Astrocyte (in vitro differentiated cells and primary cell): ENCODE results near the gene MFNG. TPM values are rescaled to one million over a fixed set of nuclear protein-coding genes. Genes with fewer than 3 reads are reported as not detected.

Experiments used
- DNase-seq: peaks from one replicate; pipeline ENCODE4 v3.0.0-alpha.2; 2010; ENCODE audit warnings: low read depth
- FAIRE-seq: peaks from 2 replicates; lab custom pipeline; 2011; peaks lifted over from hg19 to GRCh38; lab: Jason Lieb, UNC
- H2AFZ ChIP-seq: 2 replicates; pipeline ENCODE4 v1.6.0; 2012; ENCODE audit warnings: low read depth, low read length, inconsistent platforms
- H3K27ac ChIP-seq: 2 replicates; pipeline ENCODE4 v1.5.1; 2011; ENCODE audit warnings: low read depth, low read length, inconsistent platforms
- H3K27me3 ChIP-seq: 2 replicates; pipeline ENCODE4 v1.6.0; 2011; ENCODE audit warnings: low read length, inconsistent platforms; ENCODE audit not compliant: insufficient read depth
- H3K36me3 ChIP-seq: 2 replicates; pipeline ENCODE4 v1.5.1; 2011; ENCODE audit warnings: low read length, inconsistent platforms; ENCODE audit not compliant: insufficient read depth
- H3K4me1 ChIP-seq: 2 replicates; pipeline ENCODE4 v1.5.1; 2011; ENCODE audit warnings: low read length, inconsistent platforms; ENCODE audit not compliant: insufficient read depth
- H3K4me2 ChIP-seq: 2 replicates; pipeline ENCODE4 v1.6.0; 2012; ENCODE audit warnings: low read length, inconsistent platforms
- H3K4me3 ChIP-seq: 2 replicates; pipeline ENCODE4 v1.5.1; 2011; ENCODE audit warnings: low read depth, mild to moderate bottlenecking, low read length, inconsistent platforms; ENCODE audit not compliant: insufficient read depth
- H3K79me2 ChIP-seq: 2 replicates; pipeline ENCODE4 v1.6.0; 2012; ENCODE audit warnings: mild to moderate bottlenecking, low read length, inconsistent platforms; ENCODE audit not compliant: insufficient read depth
- H3K9ac ChIP-seq: 2 replicates; pipeline ENCODE4 v1.6.0; 2012; ENCODE audit warnings: mild to moderate bottlenecking, low read length, inconsistent platforms
- H3K9me3 ChIP-seq: 2 replicates; pipeline ENCODE4 v1.5.1; 2012; ENCODE audit warnings: low read depth, mild to moderate bottlenecking, low read length, inconsistent platforms; ENCODE audit not compliant: insufficient read depth
- H4K20me1 ChIP-seq: 2 replicates; pipeline ENCODE4 v1.6.0; 2012; ENCODE audit warnings: low read length, inconsistent platforms; ENCODE audit not compliant: insufficient read depth
- H3K27ac Mint-ChIP-seq: one replicate; pipeline ENCODE4 v1.8.0; 2021; ENCODE audit warnings: mild to moderate bottlenecking, mixed read lengths; ENCODE audit not compliant: unreplicated experiment
- H3K27me3 Mint-ChIP-seq: one replicate; pipeline ENCODE4 v1.8.0; 2021; ENCODE audit warnings: low read depth, mixed read lengths; ENCODE audit not compliant: unreplicated experiment
- H3K36me3 Mint-ChIP-seq: one replicate; pipeline ENCODE4 v1.8.0; 2021; ENCODE audit warnings: low read depth, mixed read lengths; ENCODE audit not compliant: unreplicated experiment
- H3K4me1 Mint-ChIP-seq: one replicate; pipeline ENCODE4 v1.8.0; 2021; ENCODE audit warnings: low read depth, mixed read lengths; ENCODE audit not compliant: unreplicated experiment
- H3K4me3 Mint-ChIP-seq: one replicate; pipeline ENCODE4 v1.8.0; 2021; ENCODE audit warnings: mild to moderate bottlenecking, moderate library complexity, mixed read lengths; ENCODE audit not compliant: unreplicated experiment
- H3K9me3 Mint-ChIP-seq: one replicate; pipeline ENCODE4 v1.8.0; 2021; ENCODE audit warnings: mild to moderate bottlenecking, mixed read lengths; ENCODE audit not compliant: unreplicated experiment
- CTCF ChIP-seq: IDR thresholded peaks from 2 replicates; pipeline ENCODE4 v1.5.1; 2011; ENCODE audit warnings: low read depth, mild to moderate bottlenecking, inconsistent platforms, low read length, moderate library complexity; ENCODE audit not compliant: insufficient read depth
- EZH2 ChIP-seq: IDR thresholded peaks from 2 replicates; pipeline ENCODE4 v1.6.1; 2012; ENCODE audit warnings: mild to moderate bottlenecking, low read length, inconsistent platforms; ENCODE audit not compliant: insufficient read depth
- total RNA-seq: library from RNA; stranded (reverse); gene quantifications from 2 replicates; pipeline ENCODE4 v1.2.1, GENCODE V29; 2021

MFNG gene
- total RNA-seq, 1 donor from 2014 or later, result 1.4 TPM

DNA sequence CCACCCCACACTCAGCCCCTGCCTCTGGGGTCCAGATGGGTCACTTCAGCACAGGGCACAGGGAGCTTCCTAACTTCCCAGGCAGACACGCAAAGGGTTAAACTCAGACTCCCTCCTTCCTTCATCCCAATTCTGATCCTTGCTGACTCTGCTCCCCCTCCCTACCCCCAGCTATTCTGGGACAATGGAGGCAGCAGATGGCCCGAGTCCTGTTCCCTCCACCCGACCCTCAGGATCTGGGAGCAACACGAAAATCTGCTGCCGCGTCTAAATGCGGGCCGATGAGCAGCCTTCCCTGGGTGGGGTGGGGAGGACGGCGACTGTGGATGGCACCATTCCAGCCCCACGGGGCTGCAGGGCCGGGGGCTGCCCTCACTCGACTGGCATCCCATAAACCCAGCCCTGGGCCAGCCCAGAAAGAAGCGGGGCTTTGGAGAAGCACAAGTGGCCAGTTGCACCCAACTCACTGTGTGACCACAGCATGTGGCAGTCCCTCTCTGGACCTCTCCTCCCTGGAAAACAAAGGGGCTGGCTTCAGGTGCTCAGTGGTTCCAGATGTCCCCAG lies 18.7 kb downstream of the MFNG start:
- FAIRE-seq, result no peak
- peaks cover 3% of the 10 kb centered on the region for H3K4me1 ChIP-seq
- H3K9ac ChIP-seq, result no peak overlapping the region
- no peak overlapping the region for H3K27ac ChIP-seq
- Mint-ChIP-seq H3K9me3 (no peaks in the 10 kb centered on the region), H3K36me3 (peaks cover 8% of the 10 kb centered on the region), H3K4me1 (peaks cover 7% of the 10 kb centered on the region), H3K27me3 (peaks cover 44% of the 10 kb centered on the region), H3K4me3 (no peak overlapping the region), H3K27ac (no peak overlapping the region)
- H3K27me3 ChIP-seq, result peaks cover 12% of the 10 kb centered on the region
- no peak overlapping the region for H2AFZ ChIP-seq
- H3K79me2 ChIP-seq, result no peaks in the 10 kb centered on the region
- DNase-seq, result no peak
- H4K20me1 ChIP-seq, result no peaks in the 10 kb centered on the region
- no peak overlapping the region for H3K4me2 ChIP-seq
- H3K9me3 ChIP-seq, result no peaks in the 10 kb centered on the region
- H3K36me3 ChIP-seq, result no peaks in the 10 kb centered on the region
- TF ChIP-seq EZH2, result no peak
- no peak for TF ChIP-seq CTCF
- no peak overlapping the region for H3K4me3 ChIP-seq

DNA sequence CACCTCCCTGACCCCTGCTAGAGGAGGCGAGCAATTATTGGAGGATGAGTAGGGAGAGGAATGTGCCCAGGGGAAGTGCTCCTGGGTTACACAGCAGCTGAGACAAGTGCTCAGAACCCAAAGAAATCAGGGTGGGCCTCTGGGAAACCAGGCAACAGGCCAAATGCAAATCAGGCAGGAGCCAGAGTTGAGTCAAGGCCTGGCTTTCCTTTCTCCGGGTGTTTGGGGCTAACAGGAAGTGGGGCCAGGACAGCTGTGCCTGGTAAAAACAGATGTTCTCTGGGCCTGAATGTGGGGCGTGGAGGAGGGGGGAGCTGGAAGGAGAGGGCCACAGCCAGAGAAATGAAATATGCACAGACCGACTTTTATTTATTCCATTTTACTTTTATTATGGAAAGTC lies 22.0 kb downstream of the MFNG start:
- no peak for FAIRE-seq

More for the DNA sequence above, 22.0 kb downstream of the MFNG start:
- Histone ChIP-seq H4K20me1 (no peaks in the 10 kb centered on the region), H3K79me2 (no peaks in the 10 kb centered on the region), H3K4me2 (no peak overlapping the region), H3K36me3 (no peaks in the 10 kb centered on the region), H3K9ac (no peak overlapping the region), H3K9me3 (no peaks in the 10 kb centered on the region), H3K27ac (no peak overlapping the region), H2AFZ (no peak overlapping the region), H3K4me1 (peaks cover 3% of the 10 kb centered on the region), H3K27me3 (peaks cover 26% of the 10 kb centered on the region), H3K4me3 (no peak overlapping the region)
- no peak for DNase-seq
- H3K27me3 Mint-ChIP-seq, result peaks cover 35% of the 10 kb centered on the region
- H3K36me3 Mint-ChIP-seq, result no peaks in the 10 kb centered on the region
- H3K4me1 Mint-ChIP-seq, result no peaks in the 10 kb centered on the region
- TF ChIP-seq CTCF (no peak), EZH2 (no peak)
- no peaks in the 10 kb centered on the region for H3K9me3 Mint-ChIP-seq
- no peak overlapping the region for H3K4me3 Mint-ChIP-seq
- H3K27ac Mint-ChIP-seq, result no peak overlapping the region
